IPS DF 6.9 (cell line): ENCODE data around the gene DNAJC22.

Experiments
- DNase-seq: peaks from one replicate; pipeline ENCODE4 v3.0.0-alpha.2; 2013; ENCODE audit warnings: low read depth, low spot score
- H3K27ac ChIP-seq: one replicate; pipeline ENCODE4 v1.5.1; 2013; ENCODE audit warnings: low read length, control low read depth
- H3K27me3 ChIP-seq: 2 replicates; pipeline ENCODE4 v1.6.1; 2013; ENCODE audit warnings: mild to moderate bottlenecking, low read length; ENCODE audit not compliant: control insufficient read depth, insufficient read depth
- H3K36me3 ChIP-seq: 2 replicates; pipeline ENCODE4 v1.6.1; 2013; ENCODE audit warnings: low read length; ENCODE audit not compliant: control insufficient read depth, insufficient read depth
- H3K4me1 ChIP-seq: 2 replicates; pipeline ENCODE4 v1.6.1; 2013; ENCODE audit warnings: low read length; ENCODE audit not compliant: control insufficient read depth, insufficient read depth
- H3K4me3 ChIP-seq: 2 replicates; pipeline ENCODE4 v1.5.1; 2013; ENCODE audit warnings: mild to moderate bottlenecking, low read length
- H3K9me3 ChIP-seq: 2 replicates; pipeline ENCODE4 v1.6.1; 2013; ENCODE audit warnings: low read length, inconsistent platforms; ENCODE audit not compliant: control insufficient read depth, insufficient read depth
- WGBS: extraction: QIAGEN DNeasy Blood & Tissue Kit; methylation state at CpG from one replicate; pipeline ENCODE4 v1.1.7; 2013; ENCODE audit warnings: mixed read lengths, missing lambda C conversion rate; ENCODE audit not compliant: insufficient read length, insufficient coverage; 5-methylcytosine and 5-hydroxymethylcytosine counted together

Gene DNAJC22

DNA sequence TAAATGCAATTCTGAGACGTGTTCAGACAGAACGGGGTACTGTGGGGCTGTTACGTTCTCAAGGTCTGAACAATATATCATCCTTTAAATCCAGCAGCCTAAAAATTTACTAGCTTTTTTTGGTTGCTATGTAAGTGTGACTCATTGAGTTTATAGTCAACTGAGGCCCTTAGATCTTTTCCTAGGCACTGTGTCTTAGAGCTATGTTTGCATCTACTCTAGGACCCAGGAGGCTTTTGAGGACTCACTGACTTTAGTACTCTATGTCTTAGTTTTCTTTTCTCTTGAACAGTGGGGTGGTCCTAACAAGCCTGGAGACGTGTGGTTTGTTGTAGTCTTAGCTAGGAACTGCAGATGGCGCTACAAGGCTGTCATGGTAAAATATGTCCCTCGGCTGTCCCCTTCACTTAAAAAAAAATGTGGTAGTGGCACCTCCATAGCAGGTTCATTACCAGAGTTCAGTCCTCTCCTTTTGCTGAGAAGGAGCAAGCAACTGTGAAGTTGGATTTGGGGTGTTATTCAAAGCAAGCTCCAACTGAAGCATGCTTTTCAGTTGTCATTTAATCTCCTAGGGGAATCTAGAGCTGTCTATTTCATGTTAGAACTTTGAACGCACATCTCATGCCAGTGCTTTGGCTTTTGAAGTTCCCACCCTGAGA, 11.9 kb downstream of the DNAJC22 start:
- Histone ChIP-seq H3K9me3 (no peaks in the 10 kb centered on the region), H3K27ac (no peak overlapping the region), H3K27me3 (no peaks in the 10 kb centered on the region), H3K36me3 (no peaks in the 10 kb centered on the region), H3K4me3 (no peak overlapping the region), H3K4me1 (no peaks in the 10 kb centered on the region)
- DNase-seq: no peak
- no CpG with 5 or more reads among the region's 7 CpGs for WGBS

DNA sequence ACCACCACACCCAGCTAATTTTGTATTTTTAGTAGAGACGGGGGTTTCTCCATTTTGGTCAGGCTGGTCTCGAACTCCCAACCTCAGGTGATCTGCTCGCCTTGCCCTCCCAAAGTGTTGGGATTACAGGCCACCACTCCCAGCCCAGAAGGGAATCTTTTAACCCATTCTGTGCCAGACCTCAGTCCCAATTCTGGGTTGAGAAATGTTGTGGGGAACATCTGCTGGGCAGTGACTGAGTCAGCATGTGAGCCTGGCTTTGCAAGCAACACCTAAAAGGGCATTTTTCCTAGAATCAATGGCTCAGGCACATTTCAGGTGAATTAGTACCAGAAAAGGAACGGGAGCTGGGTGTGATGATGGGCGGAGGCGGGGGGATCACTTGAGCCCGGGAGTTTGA, 13.0 kb downstream of the DNAJC22 start:
- DNase-seq: no peak
- Histone ChIP-seq H3K4me3 (no peak overlapping the region), H3K4me1 (no peaks in the 10 kb centered on the region), H3K27me3 (no peaks in the 10 kb centered on the region), H3K27ac (no peak overlapping the region), H3K9me3 (no peaks in the 10 kb centered on the region), H3K36me3 (no peaks in the 10 kb centered on the region)
- WGBS: no CpG with 5 or more reads among the region's 7 CpGs

DNA sequence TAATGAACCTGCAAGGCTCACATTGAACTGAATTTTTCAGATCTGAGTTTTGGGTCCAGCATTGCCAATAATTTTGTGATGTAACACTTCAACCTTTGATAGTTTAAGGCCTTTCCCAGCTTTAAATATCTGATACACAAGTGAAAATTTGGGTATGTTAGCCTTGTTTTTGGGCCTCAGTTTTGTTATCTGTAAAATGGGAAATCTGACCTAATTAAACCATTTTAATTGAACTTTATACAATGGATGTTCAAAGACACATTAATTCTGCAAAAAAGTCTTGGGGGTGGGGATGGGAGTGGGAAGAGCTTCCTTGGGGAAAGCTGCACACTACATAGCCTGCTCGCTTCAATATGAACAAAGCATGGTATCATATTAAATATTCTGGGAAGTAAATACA, 15.4 kb downstream of the DNAJC22 start:
- WGBS: no CpG with 5 or more reads among the region's 1 CpG
- Histone ChIP-seq H3K4me3 (no peak overlapping the region), H3K4me1 (no peaks in the 10 kb centered on the region), H3K27me3 (no peaks in the 10 kb centered on the region), H3K9me3 (no peaks in the 10 kb centered on the region), H3K36me3 (no peaks in the 10 kb centered on the region), H3K27ac (no peak overlapping the region)
- no peak for DNase-seq

DNA sequence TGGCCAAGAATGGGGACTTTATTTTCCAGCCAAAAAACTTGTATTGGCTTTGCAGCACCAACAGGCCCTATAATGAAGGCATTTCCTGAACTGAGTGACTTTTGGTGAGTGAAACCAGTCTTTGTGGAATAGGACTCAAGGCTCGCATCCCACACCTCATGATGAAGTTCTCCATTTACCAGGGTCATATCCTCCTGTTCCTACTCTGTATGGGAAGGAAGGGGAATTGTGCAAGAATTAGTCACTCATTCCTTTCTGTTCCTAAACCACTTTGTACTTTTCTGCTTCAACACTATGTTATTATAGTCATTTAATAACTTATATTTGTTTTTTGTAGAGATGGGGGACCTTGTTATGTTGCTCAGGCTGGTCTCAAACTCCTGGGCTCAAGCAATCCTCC, 18.3 kb downstream of the DNAJC22 start:
- no peak overlapping the region for H3K27ac ChIP-seq
- H3K4me1 ChIP-seq: no peaks in the 10 kb centered on the region
- no peaks in the 10 kb centered on the region for H3K9me3 ChIP-seq
- no peaks in the 10 kb centered on the region for H3K36me3 ChIP-seq
- no CpG with 5 or more reads among the region's 1 CpG for WGBS
- no peak overlapping the region for H3K4me3 ChIP-seq
- DNase-seq: no peak
- H3K27me3 ChIP-seq: no peaks in the 10 kb centered on the region

DNA sequence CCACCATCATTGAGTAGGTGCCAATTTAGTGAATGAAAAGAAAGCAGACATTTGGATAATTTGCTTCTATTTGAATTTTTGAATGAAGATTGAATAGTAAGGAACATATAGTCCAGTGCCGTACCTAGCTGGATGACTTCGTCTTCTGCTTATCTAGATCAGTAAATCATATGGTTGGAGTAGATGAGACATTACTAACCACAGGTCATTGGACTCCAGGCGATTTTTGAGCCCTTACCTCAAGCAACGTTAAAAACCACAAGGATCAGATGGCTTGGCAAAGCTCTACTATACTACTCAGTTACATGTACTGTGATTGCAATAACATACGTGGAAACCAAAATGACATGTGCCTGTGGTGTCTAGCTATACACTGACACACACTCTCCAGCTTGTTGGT, 18.9 kb downstream of the DNAJC22 start:
- WGBS: no CpG with 5 or more reads among the region's 5 CpGs
- Histone ChIP-seq H3K36me3 (no peaks in the 10 kb centered on the region), H3K9me3 (no peaks in the 10 kb centered on the region), H3K27me3 (no peaks in the 10 kb centered on the region), H3K4me3 (no peak overlapping the region), H3K4me1 (no peaks in the 10 kb centered on the region), H3K27ac (no peak overlapping the region)
- no peak for DNase-seq

DNA sequence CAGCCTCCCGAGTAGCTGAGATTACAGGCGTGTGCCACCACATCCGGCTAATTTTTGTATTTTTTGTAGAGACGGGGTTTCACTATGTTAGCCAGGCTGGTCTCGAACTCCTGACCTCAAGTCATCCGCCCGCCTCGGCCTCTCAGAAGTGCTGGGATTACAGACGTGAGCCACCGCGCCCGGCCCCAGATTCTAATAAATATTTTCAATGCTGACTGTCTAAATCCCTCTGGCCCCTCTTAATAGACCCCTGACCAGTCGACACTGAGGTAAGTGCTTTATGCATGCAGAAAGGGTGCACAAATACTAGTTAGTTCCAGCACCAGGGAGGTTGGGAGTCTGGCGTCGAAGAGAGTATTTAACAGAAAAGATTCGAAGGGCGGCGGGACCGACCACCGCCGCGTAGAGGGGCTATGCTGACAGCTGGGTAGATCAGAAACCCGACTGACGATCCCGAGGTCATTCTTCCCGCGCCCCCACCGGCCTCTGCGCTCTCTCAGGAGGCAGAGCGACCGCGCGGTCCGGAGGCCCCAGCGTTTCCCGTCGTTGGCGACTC, 19.5 kb downstream of the DNAJC22 start:
- H3K36me3 ChIP-seq: no peaks in the 10 kb centered on the region
- no CpG with 5 or more reads among the region's 38 CpGs for WGBS
- H3K4me3 ChIP-seq: peak overlapping the region; percentile 81; the same call in 1 of the 2 replicates
- no peak overlapping the region for H3K27ac ChIP-seq
- no peak for DNase-seq
- no peaks in the 10 kb centered on the region for H3K27me3 ChIP-seq
- H3K9me3 ChIP-seq: no peaks in the 10 kb centered on the region
- no peaks in the 10 kb centered on the region for H3K4me1 ChIP-seq

DNA sequence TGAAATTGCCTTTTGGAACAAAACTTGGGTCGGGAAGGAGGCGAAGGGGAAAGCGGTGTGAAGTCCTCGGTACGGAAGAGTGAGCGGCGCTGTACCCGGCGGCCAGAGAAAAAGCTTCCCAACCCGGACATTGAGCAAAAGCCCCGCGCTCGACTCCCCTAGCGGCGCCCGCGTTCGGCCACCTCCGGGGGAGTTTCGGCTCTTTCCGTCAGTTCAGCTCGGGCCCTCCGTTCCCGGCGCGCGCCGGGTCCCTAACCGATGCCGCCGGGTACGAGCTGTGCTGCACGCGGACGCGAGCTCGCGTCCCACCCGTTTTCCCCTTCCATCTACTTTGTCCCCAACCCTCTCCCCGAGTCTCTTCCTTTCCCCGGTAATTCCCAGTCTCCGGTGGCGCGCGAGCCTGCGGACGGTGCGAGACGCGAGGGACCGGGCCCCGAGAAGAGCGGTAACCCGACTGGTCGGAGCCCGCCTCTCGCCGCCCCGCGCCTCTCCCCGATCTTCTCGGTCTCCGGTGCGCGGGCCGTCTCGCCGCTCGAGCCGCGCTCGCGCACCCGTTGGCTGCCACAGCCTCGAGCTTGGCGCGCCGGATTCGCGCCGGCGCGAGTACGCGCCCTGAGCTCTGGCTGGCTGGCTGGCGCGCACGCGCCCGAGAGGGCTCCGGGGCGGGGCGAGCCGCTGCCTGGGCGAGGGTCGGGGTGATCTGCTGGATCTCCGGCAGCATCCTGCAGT, 20.1 kb downstream of the DNAJC22 start:
- Histone ChIP-seq H3K27me3 (no peaks in the 10 kb centered on the region), H3K27ac (no peak overlapping the region), H3K36me3 (no peaks in the 10 kb centered on the region), H3K4me3 (peak overlapping the region; percentile 81; the same call in 1 of the 2 replicates), H3K4me1 (no peaks in the 10 kb centered on the region), H3K9me3 (no peaks in the 10 kb centered on the region)
- no peak for DNase-seq
- no CpG with 5 or more reads among the region's 97 CpGs for WGBS

DNA sequence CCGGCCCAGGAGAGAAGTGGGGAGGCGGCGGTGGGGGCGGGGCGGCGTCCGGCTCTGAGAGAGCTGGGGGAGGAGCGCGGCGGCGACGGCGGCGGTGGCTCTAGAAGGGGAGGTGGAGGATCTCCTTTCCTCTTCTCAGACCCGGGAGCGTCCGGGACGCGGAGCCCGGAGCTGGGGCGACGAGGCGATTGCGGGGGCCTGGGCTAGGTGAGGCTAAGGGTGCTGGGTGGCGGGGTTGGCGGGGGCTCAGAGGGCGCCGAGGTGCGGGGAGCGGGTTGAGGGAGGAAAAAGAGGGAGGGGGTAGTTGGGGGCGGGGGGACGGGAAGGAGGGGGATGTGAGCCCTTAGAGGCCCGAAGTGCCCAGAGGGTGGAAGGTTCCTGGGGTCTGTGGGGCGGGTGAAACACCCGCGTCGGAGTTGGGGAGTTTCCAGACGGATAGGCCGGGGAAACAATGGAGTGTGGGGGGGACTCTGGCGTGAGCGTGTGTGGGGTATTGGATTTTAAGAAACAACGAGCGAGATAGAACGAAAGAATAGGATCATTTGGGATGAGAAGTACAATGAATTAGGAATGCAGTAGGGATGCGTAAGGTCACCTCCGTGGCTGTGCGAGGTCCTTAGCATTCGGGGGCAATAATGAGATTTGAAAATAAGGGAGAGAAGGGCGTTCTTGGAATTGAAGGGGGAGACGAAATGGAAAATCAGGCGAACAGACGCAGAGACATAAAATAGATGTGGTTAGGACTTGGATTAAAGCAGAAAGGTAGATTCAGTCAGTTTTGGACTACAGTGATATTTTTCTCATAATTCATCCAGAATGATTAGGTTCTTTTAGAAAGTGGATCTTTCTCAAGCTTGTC, 20.9 kb downstream of the DNAJC22 start, which contains the start of gene SPATS2:
TSS of gene SPATS2 (plus strand) at position 82 of the 859 bp plus-strand sequence. CDS start 93,551 bp downstream, outside the sequence.
- H3K4me3 ChIP-seq: peak within 1 kb of the TSS; percentile 81; the same call in 1 of the 2 replicates
- H3K4me1 ChIP-seq: no peaks in the 10 kb centered on the region
- no peak for DNase-seq
- H3K27ac ChIP-seq: no peak within 1 kb of the TSS
- H3K36me3 ChIP-seq: no peaks in the 10 kb centered on the region
- no CpG with 5 or more reads among the region's 52 CpGs for WGBS
- H3K27me3 ChIP-seq: no peaks in the 10 kb centered on the region
- no peaks in the 10 kb centered on the region for H3K9me3 ChIP-seq

DNA sequence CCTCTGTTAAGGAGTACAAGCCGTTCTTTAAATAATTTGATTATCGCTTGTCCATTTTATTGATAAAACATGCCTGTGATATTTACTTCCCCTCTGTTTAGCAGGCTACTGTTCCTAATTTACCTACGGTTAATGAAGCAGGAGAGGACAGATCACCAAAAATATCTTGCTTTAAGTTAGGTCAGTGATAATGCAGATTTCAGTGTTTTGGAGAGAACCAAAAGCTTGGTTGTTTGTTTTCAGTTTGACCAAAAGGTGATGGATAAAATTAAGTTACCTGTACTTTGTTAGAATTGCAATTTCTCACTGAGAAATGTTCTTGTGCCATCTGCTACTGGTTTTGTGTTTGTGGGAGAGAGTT, 21.5 kb downstream of the DNAJC22 start:
- Histone ChIP-seq H3K9me3 (no peaks in the 10 kb centered on the region), H3K27me3 (no peaks in the 10 kb centered on the region), H3K4me3 (peak overlapping the region; percentile 81; the same call in 1 of the 2 replicates), H3K36me3 (no peaks in the 10 kb centered on the region), H3K27ac (no peak overlapping the region), H3K4me1 (no peaks in the 10 kb centered on the region)
- no peak for DNase-seq
- WGBS: no CpG with 5 or more reads among the region's 3 CpGs
